ENCODE data around the gene SPRR4. TPM values are rescaled to one million over a fixed set of nuclear protein-coding genes. Genes with fewer than 3 reads are reported as not detected.
"Not testable (repeated sequence)": the region's sequence is repeated elsewhere in the genome, so short reads cannot be mapped to it uniquely, and the experiment has no call there.

SPRR4 gene
- total RNA-seq, 1 donor from 2014 or later, result not detected

DNA sequence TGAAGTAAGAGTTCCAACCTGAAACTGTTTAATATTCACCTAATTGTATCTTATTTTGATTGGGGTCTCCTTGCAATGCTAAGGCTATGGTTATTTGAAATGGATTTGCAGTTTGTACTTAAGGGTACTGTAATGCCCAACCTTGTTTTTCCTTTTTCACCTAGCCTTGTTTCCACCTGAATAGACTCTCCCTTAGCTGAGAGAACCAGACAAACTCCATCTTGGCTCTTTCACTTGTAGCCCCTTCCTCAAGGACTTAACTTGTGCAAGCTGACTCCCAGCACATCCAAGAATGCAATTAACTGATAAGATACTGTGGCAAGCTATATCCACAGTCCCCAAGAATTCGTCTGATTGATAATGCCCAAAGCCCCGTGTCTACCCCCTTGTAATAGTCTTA lies 51.4 kb downstream of the SPRR4 start:
- not testable (repeated sequence) for DNase-seq (ENCODE audit: low spot score)

Other genes starting within 250 kb of the SPRR4 start
- 1.7 TPM for gene KPRP, start 212.6 kb upstream of the SPRR4 start, total RNA-seq (ENCODE audit: insufficient read depth, low replicate concordance)
- gene LCE1F, start 195.5 kb upstream of the SPRR4 start, total RNA-seq (ENCODE audit: insufficient read depth, low replicate concordance), result not detected
- gene LCE1E, start 184.4 kb upstream of the SPRR4 start, total RNA-seq (ENCODE audit: insufficient read depth, low replicate concordance), result not detected
- not detected for gene LCE1D, start 173.9 kb upstream of the SPRR4 start, total RNA-seq (ENCODE audit: insufficient read depth, low replicate concordance)
- not detected for gene LCE1C, start 164.0 kb upstream of the SPRR4 start, total RNA-seq (ENCODE audit: insufficient read depth, low replicate concordance)
- gene LCE1B, start 158.7 kb upstream of the SPRR4 start, total RNA-seq (ENCODE audit: insufficient read depth, low replicate concordance), result not detected
- gene LCE1A, start 143.2 kb upstream of the SPRR4 start, total RNA-seq (ENCODE audit: insufficient read depth, low replicate concordance), result not detected
- gene LCE6A, start 127.8 kb upstream of the SPRR4 start, total RNA-seq (ENCODE audit: insufficient read depth, low replicate concordance), result not detected
- gene LCE7A, start 110.7 kb upstream of the SPRR4 start, total RNA-seq (ENCODE audit: insufficient read depth, low replicate concordance), result not detected
- 3.6 TPM for gene SMCP, start 92.3 kb upstream of the SPRR4 start, total RNA-seq (ENCODE audit: insufficient read depth, low replicate concordance)
- 14.2 TPM for gene IVL, start 62.1 kb upstream of the SPRR4 start, total RNA-seq (ENCODE audit: insufficient read depth, low replicate concordance)
- gene SPRR5, start 23.4 kb upstream of the SPRR4 start, total RNA-seq (ENCODE audit: insufficient read depth, low replicate concordance), result not detected
- gene SPRR1A, start 13.4 kb downstream of the SPRR4 start, total RNA-seq (ENCODE audit: insufficient read depth, low replicate concordance), result not detected
- 8.7 TPM for gene SPRR3, start 31.1 kb downstream of the SPRR4 start, total RNA-seq (ENCODE audit: insufficient read depth, low replicate concordance)
- gene SPRR1B, start 60.6 kb downstream of the SPRR4 start, total RNA-seq (ENCODE audit: insufficient read depth, low replicate concordance), result not detected
- 1.2 TPM for gene SPRR2D, start 70.5 kb downstream of the SPRR4 start, total RNA-seq (ENCODE audit: insufficient read depth, low replicate concordance)
- not detected for gene SPRR2A, start 86.9 kb downstream of the SPRR4 start, total RNA-seq (ENCODE audit: insufficient read depth, low replicate concordance)
- gene SPRR2B, start 101.0 kb downstream of the SPRR4 start, total RNA-seq (ENCODE audit: insufficient read depth, low replicate concordance), result not detected
- not detected for gene SPRR2E, start 123.9 kb downstream of the SPRR4 start, total RNA-seq (ENCODE audit: insufficient read depth, low replicate concordance)
- not detected for gene SPRR2F, start 142.9 kb downstream of the SPRR4 start, total RNA-seq (ENCODE audit: insufficient read depth, low replicate concordance)
- gene SPRR2G, start 180.2 kb downstream of the SPRR4 start, total RNA-seq (ENCODE audit: insufficient read depth, low replicate concordance), result 11.3 TPM
- not detected for gene LELP1, start 232.8 kb downstream of the SPRR4 start, total RNA-seq (ENCODE audit: insufficient read depth, low replicate concordance)
- gene PRR9, start 246.9 kb downstream of the SPRR4 start, total RNA-seq (ENCODE audit: insufficient read depth, low replicate concordance), result 8.2 TPM